HEK293 (cell line): Measurements from ENCODE around the gene HEATR5A.

ENCODE experiments used
- CTCF ChIA-PET: fragments of 350-600 bp; formaldehyde crosslinking; extraction: SDS; loops from one replicate; lab custom pipeline; 2021; ENCODE audit warnings: antibody characterized with exemption; lab: Yijun Ruan, JAX
- POLR2A ChIA-PET: fragments of 300-600 bp; formaldehyde crosslinking; extraction: SDS; loops from one replicate; lab custom pipeline; 2020; ENCODE audit warnings: antibody characterized with exemption, inconsistent platforms; lab: Yijun Ruan, JAX
- H3K27ac ChIP-seq: fragments of 200-500 bp; sonication (Bioruptor generic); 2 replicates; pipeline ENCODE4 v1.5.1; 2014; ENCODE audit warnings: low read depth, low read length, control low read depth, inconsistent platforms; ENCODE audit errors: extremely low read depth
- H3K36me3 ChIP-seq, 2 experiments: fragments of 200-500 bp in 1 of 2; sonication (Bioruptor generic) in 1 of 2; 1 replicate in 1 of 2; 2 replicates in 1 of 2; pipeline ENCODE4 v1.5.1; 2014 to 2017; ENCODE audit warnings: inconsistent platforms in 2 of 2, low read length in 2 of 2; ENCODE audit not compliant: control insufficient read depth in 2 of 2, insufficient read depth in 1 of 2
- H3K4me1 ChIP-seq: fragments of 200-500 bp; sonication (Bioruptor generic); 2 replicates; pipeline ENCODE4 v1.5.1; 2014; ENCODE audit warnings: mild to moderate bottlenecking, low read length, inconsistent platforms; ENCODE audit not compliant: control insufficient read depth, insufficient read depth
- H3K4me3 ChIP-seq: 2 replicates; pipeline ENCODE4 v1.5.1; 2011; ENCODE audit warnings: low read depth, mild to moderate bottlenecking, control low read depth, low read length, moderate library complexity
- H3K9me3 ChIP-seq: fragments of 200-500 bp; sonication (Bioruptor generic); 2 replicates; pipeline ENCODE4 v1.5.1; 2014; ENCODE audit warnings: low read depth, low read length, inconsistent platforms; ENCODE audit not compliant: control insufficient read depth, insufficient read depth
- ATF2 ChIP-seq: fragments of 450-650 bp; formaldehyde crosslinking; IDR thresholded peaks from 2 replicates; pipeline ENCODE4 v1.5.1; 2016; ENCODE audit warnings: missing biosample characterization, missing genetic modification characterization, low read depth
- ELK4 ChIP-seq: IDR thresholded peaks from 2 replicates; pipeline ENCODE4 v1.6.1; 2011; ENCODE audit warnings: mild to moderate bottlenecking, low read depth, low read length, borderline replicate concordance
- KLF1 ChIP-seq: fragments of 450-650 bp; formaldehyde crosslinking; IDR thresholded peaks from 2 replicates; pipeline ENCODE4 v1.5.1; 2016; ENCODE audit warnings: missing biosample characterization, missing genetic modification characterization
- KLF10 ChIP-seq: fragments of 450-650 bp; IDR thresholded peaks from 2 replicates; pipeline ENCODE4 v1.5.1; 2018; ENCODE audit warnings: missing biosample characterization, mild to moderate bottlenecking, missing genetic modification characterization
- MZF1 ChIP-seq: fragments of 450-650 bp; formaldehyde crosslinking; IDR thresholded peaks from 2 replicates; pipeline ENCODE4 v1.5.1; 2017; ENCODE audit warnings: missing biosample characterization, missing genetic modification characterization, borderline replicate concordance
- PRDM10 ChIP-seq: fragments of 450-650 bp; formaldehyde crosslinking; IDR thresholded peaks from 2 replicates; pipeline ENCODE4 v1.5.1; 2016; ENCODE audit warnings: missing biosample characterization, missing genetic modification characterization
- SALL2 ChIP-seq: fragments of 450-650 bp; formaldehyde crosslinking; IDR thresholded peaks from 2 replicates; pipeline ENCODE4 v1.5.0; 2017; ENCODE audit warnings: missing biosample characterization, mild to moderate bottlenecking, missing genetic modification characterization, borderline replicate concordance
- ZBTB49 ChIP-seq: fragments of 450-650 bp; formaldehyde crosslinking; IDR thresholded peaks from 2 replicates; pipeline ENCODE4 v1.5.1; 2016; ENCODE audit warnings: missing biosample characterization, missing genetic modification characterization, low read depth
- ZNF10 ChIP-seq: fragments of 450-650 bp; formaldehyde crosslinking; IDR thresholded peaks from 2 replicates; pipeline ENCODE4 v1.5.1; 2017; ENCODE audit warnings: missing biosample characterization, missing genetic modification characterization
- ZNF133 ChIP-seq: fragments of 450-650 bp; formaldehyde crosslinking; IDR thresholded peaks from 2 replicates; pipeline ENCODE4 v1.5.1; 2016; ENCODE audit warnings: missing biosample characterization, missing genetic modification characterization
- ZNF169 ChIP-seq: fragments of 450-650 bp; formaldehyde crosslinking; IDR thresholded peaks from 2 replicates; pipeline ENCODE4 v1.5.1; 2016; ENCODE audit warnings: missing biosample characterization, missing genetic modification characterization
- ZNF223 ChIP-seq: fragments of 450-650 bp; formaldehyde crosslinking; IDR thresholded peaks from 2 replicates; pipeline ENCODE4 v1.5.1; 2016; ENCODE audit warnings: missing biosample characterization, missing genetic modification characterization
- ZNF239 ChIP-seq: fragments of 450-650 bp; formaldehyde crosslinking; IDR thresholded peaks from 2 replicates; pipeline ENCODE4 v1.5.1; 2016; ENCODE audit warnings: missing biosample characterization, missing genetic modification characterization
- ZNF248 ChIP-seq: fragments of 450-650 bp; formaldehyde crosslinking; IDR thresholded peaks from 2 replicates; pipeline ENCODE4 v1.5.1; 2017; ENCODE audit warnings: missing biosample characterization, missing genetic modification characterization
- ZNF26 ChIP-seq: fragments of 450-650 bp; formaldehyde crosslinking; IDR thresholded peaks from 2 replicates; pipeline ENCODE4 v1.5.1; 2016; ENCODE audit warnings: missing biosample characterization, missing genetic modification characterization
- ZNF292 ChIP-seq: fragments of 450-650 bp; formaldehyde crosslinking; IDR thresholded peaks from 2 replicates; pipeline ENCODE4 v1.5.1; 2016; ENCODE audit warnings: low read depth, missing biosample characterization, missing genetic modification characterization, borderline replicate concordance
- ZNF341 ChIP-seq: fragments of 450-650 bp; formaldehyde crosslinking; IDR thresholded peaks from 2 replicates; pipeline ENCODE4; 2016; ENCODE audit warnings: low read depth, missing biosample characterization, missing genetic modification characterization
- ZNF37A ChIP-seq: fragments of 450-650 bp; IDR thresholded peaks from 2 replicates; pipeline ENCODE4 v1.5.1; 2018; ENCODE audit warnings: missing biosample characterization, missing genetic modification characterization
- ZNF416 ChIP-seq: fragments of 450-650 bp; formaldehyde crosslinking; IDR thresholded peaks from 2 replicates; pipeline ENCODE4 v1.5.1; 2016; ENCODE audit warnings: missing biosample characterization, missing genetic modification characterization
- ZNF660 ChIP-seq: fragments of 450-650 bp; IDR thresholded peaks from 2 replicates; pipeline ENCODE4 v1.5.1; 2018; ENCODE audit warnings: missing biosample characterization, mild to moderate bottlenecking, missing genetic modification characterization
- ZNF692 ChIP-seq: fragments of 450-650 bp; formaldehyde crosslinking; IDR thresholded peaks from 2 replicates; pipeline ENCODE4 v1.5.1; 2016; ENCODE audit warnings: missing biosample characterization, missing genetic modification characterization
- ZNF747 ChIP-seq: fragments of 450-650 bp; formaldehyde crosslinking; IDR thresholded peaks from 2 replicates; pipeline ENCODE4 v1.5.1; 2016; ENCODE audit warnings: missing biosample characterization, missing genetic modification characterization
- ZNF777 ChIP-seq: fragments of 450-650 bp; formaldehyde crosslinking; IDR thresholded peaks from 2 replicates; pipeline ENCODE4 v1.5.1; 2017; ENCODE audit warnings: missing biosample characterization, missing genetic modification characterization, borderline replicate concordance
- ZSCAN30 ChIP-seq: fragments of 450-650 bp; IDR thresholded peaks from 2 replicates; pipeline ENCODE4 v1.5.1; 2018; ENCODE audit warnings: missing biosample characterization, mild to moderate bottlenecking, missing genetic modification characterization, moderate library complexity

The HEATR5A gene

GRCh38 chr14:31428011-31428410, 7.7 kb upstream of the HEATR5A start:
- Histone ChIP-seq H3K4me3 (no peak overlapping the region), H3K9me3 (no peaks in the 10 kb centered on the region), H3K36me3 (no peaks in the 10 kb centered on the region), H3K27ac (no peak overlapping the region), H3K4me1 (no peaks in the 10 kb centered on the region)
- TF ChIP-seq ZNF777: no peak
- no peak for TF ChIP-seq ZNF248 (tag by site-specific recombination)
- no peak for TF ChIP-seq ZNF133
- TF ChIP-seq ATF2 (tag by site-specific recombination): no peak
- TF ChIP-seq ZNF341 (tag by site-specific recombination): no peak
- TF ChIP-seq ZSCAN30 (tag by site-specific recombination): no peak
- TF ChIP-seq KLF1 (tag by site-specific recombination): no peak
- TF ChIP-seq ELK4: no peak
- TF ChIP-seq PRDM10 (tag by site-specific recombination): no peak
- no peak for TF ChIP-seq ZNF692 (tag by site-specific recombination)
- TF ChIP-seq ZNF292 (tag by site-specific recombination): no peak
- no peak for TF ChIP-seq ZNF416 (tag by site-specific recombination)
- TF ChIP-seq ZNF223 (tag by site-specific recombination): no peak
- POLR2A ChIA-PET: interaction anchor here (1.4 kb wide), 1 partner anchor 8 kb away, joined by 7 read pairs; the partner anchor contains the start of gene HEATR5A
- CTCF ChIA-PET: interaction anchor here (1.6 kb wide), 1 partner anchor 7 kb away, joined by 7 read pairs; the partner anchor contains the start of gene HEATR5A

- CTCF ChIA-PET: no interaction called here
- Histone ChIP-seq H3K9me3 (no peaks in the 10 kb centered on the region), H3K4me1 (no peaks in the 10 kb centered on the region), H3K4me3 (no peak overlapping the region), H3K36me3 (no peaks in the 10 kb centered on the region), H3K27ac (no peak overlapping the region)
- POLR2A ChIA-PET: interaction anchor here (0.6 kb wide), 1 partner anchor 291 kb away, joined by 5 read pairs; no protein-coding TSS in a partner anchor
- TF ChIP-seq SALL2 (tag by site-specific recombination): no peak
- TF ChIP-seq ZNF747: no peak
- TF ChIP-seq ZBTB49 (tag by site-specific recombination): no peak
- no peak for TF ChIP-seq ZNF239
- no peak for TF ChIP-seq ZNF26 (tag by site-specific recombination)
- no peak for TF ChIP-seq KLF10 (tag by site-specific recombination)
- no peak for TF ChIP-seq ZNF660 (tag by site-specific recombination)
- TF ChIP-seq ZNF37A (tag by site-specific recombination): no peak
- no peak for TF ChIP-seq MZF1 (tag by site-specific recombination)
- TF ChIP-seq ZNF169 (tag by site-specific recombination): no peak
- no peak for TF ChIP-seq ZNF10 (tag by site-specific recombination)
Measured at GRCh38 chr14:31426663-31427062, 6.3 kb upstream of the HEATR5A start.
